GM13976 (cell line): Measurements from ENCODE around the gene FOXK1.
"Not testable (repeated sequence)": the region's sequence is repeated elsewhere in the genome, so short reads cannot be mapped to it uniquely, and the experiment has no call there.

Source experiments
- DNase-seq: peaks from one replicate; pipeline ENCODE4 v3.0.0; 2012; ENCODE audit warnings: low spot score
- in situ Hi-C: fragments of 300-500 bp; cut with MboI; formaldehyde crosslinking; loops from one replicate; pipeline ENCODE4 v1.12.0; 2022; ENCODE audit warnings: low sequenced_read_pairs, mixed read lengths, inconsistent platforms; ENCODE audit not compliant: unreplicated experiment
- TF ChIP-seq, protein P1 (sequence below): IDR thresholded peaks from 2 replicates; pipeline ENCODE4 v1.5.1; 2012; ENCODE audit warnings: borderline replicate concordance, mild to moderate bottlenecking; ENCODE audit not compliant: insufficient read depth; ENCODE audit errors: extremely low read depth, missing control alignments, control extremely low read depth

The FOXK1 gene

DNA sequence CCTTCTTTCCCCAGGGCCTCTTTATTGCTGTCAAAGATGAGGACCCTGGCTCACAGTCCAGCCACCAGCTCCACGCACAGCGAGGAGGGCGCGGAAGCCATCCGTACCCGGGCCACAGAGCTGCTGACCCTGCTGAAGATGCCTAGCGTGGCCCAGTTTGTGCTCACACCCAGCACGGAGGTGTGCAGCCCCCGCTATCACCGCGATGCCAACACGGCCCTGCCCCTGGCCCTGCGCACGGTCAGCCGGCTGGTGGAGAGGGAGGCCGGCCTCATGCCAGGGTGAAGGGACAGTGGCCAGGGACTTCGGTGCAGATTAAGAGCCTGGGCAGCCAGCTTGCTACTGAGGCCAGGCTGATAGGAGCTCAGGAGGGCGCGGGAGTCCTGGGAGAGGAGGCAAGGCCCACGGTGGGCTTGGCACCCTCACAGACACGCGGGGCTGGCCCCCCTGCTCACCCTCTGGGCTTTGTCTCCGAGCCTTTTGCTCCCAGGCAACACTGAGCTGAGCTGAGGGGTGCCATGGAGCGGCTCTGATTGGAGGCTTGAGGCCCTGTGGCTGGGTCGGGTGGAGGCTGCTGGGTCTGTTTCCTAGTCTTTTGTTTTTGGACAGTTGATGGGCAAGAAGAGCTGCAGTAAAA is 109.1 kb downstream of the FOXK1 start:
- no peak for DNase-seq
- in situ Hi-C loops: loop anchor here (10.0 kb wide), 1 partner anchor 294 kb away; no protein-coding TSS in a partner anchor
- TF ChIP-seq, protein P1, sequence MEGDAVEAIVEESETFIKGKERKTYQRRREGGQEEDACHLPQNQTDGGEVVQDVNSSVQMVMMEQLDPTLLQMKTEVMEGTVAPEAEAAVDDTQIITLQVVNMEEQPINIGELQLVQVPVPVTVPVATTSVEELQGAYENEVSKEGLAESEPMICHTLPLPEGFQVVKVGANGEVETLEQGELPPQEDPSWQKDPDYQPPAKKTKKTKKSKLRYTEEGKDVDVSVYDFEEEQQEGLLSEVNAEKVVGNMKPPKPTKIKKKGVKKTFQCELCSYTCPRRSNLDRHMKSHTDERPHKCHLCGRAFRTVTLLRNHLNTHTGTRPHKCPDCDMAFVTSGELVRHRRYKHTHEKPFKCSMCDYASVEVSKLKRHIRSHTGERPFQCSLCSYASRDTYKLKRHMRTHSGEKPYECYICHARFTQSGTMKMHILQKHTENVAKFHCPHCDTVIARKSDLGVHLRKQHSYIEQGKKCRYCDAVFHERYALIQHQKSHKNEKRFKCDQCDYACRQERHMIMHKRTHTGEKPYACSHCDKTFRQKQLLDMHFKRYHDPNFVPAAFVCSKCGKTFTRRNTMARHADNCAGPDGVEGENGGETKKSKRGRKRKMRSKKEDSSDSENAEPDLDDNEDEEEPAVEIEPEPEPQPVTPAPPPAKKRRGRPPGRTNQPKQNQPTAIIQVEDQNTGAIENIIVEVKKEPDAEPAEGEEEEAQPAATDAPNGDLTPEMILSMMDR: no peak

DNA sequence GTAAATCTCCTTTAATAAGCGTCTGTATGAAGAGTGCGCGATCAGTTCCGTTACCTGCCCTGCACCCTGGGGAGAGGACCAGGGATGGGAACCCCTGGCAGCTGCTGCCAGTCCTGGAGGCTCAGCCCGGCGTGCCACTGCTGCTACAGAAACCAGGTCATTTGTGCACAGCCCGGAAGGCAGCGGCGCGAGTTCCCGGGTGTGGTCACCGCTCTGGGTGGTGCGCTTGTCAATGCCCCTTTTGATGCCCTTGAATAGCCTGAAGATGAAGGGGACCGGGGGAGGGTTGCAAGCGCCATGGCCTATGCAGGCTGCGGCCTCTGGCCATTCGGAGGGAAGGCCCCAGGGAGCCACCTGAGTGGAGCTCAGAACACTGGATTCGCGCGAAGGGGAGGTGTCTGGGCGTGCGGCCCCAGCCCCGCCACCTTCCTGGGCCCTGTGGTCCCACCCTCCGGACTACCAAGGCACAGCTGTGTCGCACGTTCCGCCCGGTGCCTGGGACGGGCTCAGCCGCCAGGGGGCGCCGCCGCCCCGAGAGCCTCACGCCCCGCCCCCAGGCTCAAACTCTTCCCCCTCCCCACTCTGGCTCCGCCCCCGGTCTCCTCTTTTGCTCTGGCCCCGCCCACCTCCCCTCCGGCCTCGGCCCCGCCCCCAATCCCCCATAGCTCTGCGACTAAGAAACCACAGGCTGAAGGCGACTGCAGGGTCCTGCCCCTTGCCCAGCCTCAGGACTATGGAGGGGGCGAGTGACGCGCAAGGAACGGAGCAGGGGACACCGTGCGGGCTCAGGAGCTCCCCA is 109.8 kb downstream of the FOXK1 start:
- DNase-seq: peak; percentile 90
- in situ Hi-C loops: loop anchor here (10.0 kb wide), 1 partner anchor 293 kb away; no protein-coding TSS in a partner anchor

DNA sequence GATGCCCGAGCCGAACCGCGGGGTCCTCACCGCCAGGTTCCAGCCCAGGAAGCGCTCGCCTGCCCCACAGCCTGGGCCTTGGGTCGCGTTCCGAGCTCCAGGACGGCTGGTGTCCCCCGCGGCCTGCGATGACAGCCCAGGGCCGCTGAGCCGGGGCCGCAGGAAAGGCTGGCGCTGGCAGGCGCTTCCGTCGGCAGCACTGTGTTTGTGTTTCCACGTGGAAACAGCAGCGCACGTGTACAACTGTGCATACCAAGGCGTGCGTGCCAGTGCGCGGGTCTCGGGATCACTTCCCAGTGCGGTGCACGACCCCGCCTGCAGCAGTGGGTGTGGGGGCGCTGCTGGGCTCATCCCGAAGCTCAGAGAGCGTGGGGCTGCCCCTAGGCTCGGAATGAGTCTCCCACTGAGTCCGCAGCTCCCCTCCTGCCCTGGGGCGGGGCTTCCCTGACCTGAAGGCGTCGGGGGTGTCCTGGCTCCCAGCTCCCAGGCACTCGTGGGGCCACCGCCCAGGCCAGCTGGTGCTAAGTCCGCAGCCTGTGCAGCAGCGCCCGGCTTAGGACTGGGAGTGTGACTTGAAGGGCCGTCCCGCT is 110.5 kb downstream of the FOXK1 start:
- in situ Hi-C loops: loop anchor here (10.0 kb wide), 1 partner anchor 292 kb away; no protein-coding TSS in a partner anchor
- no peak for DNase-seq
- TF ChIP-seq, protein P1: no peak

More for the DNA sequence above, 109.8 kb downstream of the FOXK1 start:
- TF ChIP-seq, protein P1: peak; percentile 75

DNA sequence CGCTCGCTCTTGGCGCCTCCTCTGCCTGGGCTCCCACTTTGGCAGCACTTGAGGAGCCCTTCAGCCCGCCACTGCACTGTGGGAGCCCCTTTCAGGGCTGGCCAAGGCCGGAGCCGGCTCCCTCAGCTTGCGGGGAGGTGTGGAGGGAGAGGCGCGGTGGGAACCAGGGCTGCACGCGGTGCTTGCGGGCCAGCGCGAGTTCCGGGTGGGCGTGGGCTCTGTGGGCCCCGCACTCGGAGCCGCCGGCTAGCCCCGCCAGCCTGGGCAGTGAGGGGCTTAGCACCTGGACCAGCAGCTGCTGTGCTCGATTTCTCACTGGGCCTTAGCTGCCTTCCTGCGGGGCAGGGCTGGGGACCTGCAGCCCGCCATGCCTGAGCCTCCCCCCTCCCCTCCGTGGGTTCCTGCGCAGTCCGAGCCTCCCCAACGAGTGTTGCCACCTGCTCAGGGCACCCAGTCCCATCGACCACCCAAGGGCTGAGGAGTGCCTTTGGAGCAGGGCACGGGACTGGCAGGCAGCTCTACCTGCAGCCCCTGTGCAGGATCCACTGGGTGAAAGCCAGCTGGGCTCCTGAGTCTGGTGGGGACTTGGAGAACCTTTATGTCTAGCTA is 111.4 kb downstream of the FOXK1 start:
- in situ Hi-C loops: loop anchor here (10.0 kb wide), 1 partner anchor 291 kb away; no protein-coding TSS in a partner anchor
- not testable (repeated sequence) for DNase-seq

DNA sequence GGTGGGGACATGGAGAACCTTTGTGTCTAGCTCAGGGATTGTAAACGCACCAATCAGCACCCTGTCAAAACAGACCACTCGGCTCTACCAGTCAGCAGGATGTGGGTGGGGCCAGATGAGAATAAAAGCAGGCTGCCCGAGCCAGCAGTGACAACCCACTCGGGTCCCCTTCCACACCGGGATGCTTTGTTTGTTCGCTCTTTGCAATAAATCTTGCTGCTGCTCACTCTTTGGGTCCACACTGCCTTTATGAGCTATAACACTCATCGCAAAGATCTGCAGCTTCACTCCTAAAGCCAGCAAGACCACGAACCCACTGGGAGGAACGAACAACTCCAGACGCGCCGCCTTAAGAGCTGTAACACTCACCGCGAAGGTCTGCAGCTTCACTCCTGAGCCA is 112.1 kb downstream of the FOXK1 start:
- not testable (repeated sequence) for DNase-seq
- in situ Hi-C loops: loop anchor here (10.0 kb wide), 1 partner anchor 291 kb away; no protein-coding TSS in a partner anchor

DNA sequence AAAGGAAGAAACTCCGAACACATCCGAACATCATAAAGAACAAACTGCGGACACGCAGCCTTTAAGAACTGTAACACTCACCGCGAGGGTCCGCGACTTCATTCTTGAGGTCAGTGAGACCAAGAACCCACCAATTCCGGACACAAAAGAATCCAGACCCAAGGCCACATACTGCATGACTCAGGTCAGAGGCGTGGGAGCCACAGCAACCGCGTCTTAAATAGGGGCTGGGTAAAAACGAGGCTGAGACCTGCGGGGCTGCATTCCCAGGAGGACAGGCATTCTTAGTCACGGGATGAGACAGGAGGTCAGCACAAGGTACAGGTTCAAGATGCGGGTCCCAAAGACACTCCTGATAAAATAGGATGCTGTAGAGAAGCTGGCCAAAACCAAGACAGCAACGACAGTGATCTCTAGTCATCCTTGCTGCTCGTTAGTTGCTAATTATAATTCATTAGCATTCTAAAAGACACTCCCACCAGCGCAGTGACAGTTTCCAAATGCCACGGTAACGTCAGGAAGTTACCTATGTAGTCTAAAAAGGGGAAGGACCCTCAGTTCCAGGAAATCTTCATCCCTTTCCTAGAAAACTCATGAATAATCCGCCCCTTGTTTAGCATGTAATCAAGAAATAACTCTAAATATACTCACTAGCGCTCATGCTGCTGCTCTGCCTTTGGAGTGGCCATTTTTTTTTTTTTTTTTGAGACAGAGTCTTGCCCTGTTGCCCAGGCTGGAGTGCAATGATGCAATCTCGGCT is 112.7 kb downstream of the FOXK1 start:
- in situ Hi-C loops: loop anchor here (10.0 kb wide), 1 partner anchor 290 kb away; no protein-coding TSS in a partner anchor
- no peak for DNase-seq
- TF ChIP-seq, protein P1: no peak

DNA sequence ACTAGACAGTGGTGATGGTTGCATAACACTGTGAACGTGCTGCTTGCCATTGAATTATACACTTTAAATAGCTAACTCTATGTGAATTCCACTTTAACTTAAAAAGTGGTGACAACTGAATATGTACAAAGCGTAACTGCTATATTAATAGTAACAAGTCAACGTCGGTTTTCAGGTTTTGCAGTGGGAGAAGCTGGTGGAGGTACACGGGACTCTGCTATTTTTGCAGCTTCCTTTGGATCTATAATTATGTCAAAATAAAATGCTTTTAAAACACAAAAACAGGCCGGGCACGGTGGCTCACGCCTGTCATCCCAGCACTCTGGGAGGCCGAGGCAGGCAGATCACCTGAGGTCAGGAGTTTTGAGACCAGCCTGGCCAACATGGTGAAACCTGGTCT is 114.4 kb downstream of the FOXK1 start:
- DNase-seq: no peak
- TF ChIP-seq, protein P1: no peak
- in situ Hi-C loops: loop anchor here (10.0 kb wide), 1 partner anchor 288 kb away; no protein-coding TSS in a partner anchor
